CD4-positive, alpha-beta T cell treated with Interleukin-15 for 1 hour (primary cell): ENCODE data around the gene DEPDC4.
"Not testable (repeated sequence)": the region's sequence is repeated elsewhere in the genome, so short reads cannot be mapped to it uniquely, and the experiment has no call there.

ENCODE experiments used
- DNase-seq: peaks from one replicate; pipeline ENCODE4 v3.0.0-alpha.2; 2020

The DEPDC4 gene

DNA sequence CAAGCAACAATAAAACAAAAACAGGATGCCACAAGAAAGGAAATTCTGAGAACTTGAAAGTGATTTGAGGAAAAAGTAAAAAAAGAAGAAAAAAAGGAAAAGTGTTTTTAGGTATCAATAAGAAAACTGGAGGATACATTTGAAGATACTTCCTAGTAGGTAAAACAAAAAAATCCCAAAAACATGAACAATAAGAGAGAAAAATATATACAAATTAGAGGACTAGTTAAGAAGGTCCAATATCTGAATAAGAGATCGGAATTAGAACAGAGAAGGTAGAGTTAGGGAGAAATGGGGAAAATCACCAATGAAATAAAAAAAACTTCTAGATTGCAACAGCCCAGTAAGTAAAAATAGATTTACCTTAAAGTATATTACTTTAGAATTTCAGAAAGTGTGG lies 8.8 kb downstream of the DEPDC4 start:
- DNase-seq: no peak

DNA sequence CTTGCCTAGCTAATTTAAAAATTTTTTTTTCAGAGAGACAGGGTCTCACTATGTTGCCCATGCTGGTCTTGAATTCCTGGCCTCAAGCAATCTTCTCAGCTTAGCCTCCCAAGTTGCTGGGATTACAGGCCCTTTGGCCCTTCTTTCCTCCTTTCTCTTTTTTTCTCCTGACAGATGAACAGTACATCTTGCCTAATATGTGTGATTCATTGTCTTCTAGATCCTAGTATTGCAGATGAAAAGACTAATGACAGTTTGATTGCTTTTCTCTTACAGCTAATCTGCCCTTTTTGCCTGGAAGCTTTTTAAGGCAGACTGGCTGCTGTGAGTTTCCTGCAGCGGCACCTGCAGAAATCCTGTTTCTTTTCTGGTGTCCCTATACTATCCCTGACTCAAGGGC lies 12.0 kb downstream of the DEPDC4 start:
- DNase-seq: no peak

DNA sequence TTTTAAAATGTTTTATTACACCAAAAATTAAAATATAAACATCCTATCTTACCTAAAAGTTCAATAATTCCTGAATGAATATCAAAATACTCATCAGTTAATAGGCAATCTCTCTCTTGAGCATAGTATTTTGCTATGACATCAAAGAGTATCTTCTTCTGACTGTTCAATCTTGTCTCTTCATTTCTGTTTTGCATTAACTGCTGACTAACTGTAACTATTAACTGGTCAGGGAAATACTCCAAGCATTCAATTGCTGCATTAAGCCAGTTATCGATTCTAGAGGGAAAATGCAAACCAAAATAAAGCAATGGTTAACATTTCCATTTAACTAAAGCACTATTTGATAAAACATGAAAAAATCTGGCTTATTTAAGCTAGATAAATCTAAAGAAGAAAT lies 13.4 kb downstream of the DEPDC4 start:
- DNase-seq: no peak

DNA sequence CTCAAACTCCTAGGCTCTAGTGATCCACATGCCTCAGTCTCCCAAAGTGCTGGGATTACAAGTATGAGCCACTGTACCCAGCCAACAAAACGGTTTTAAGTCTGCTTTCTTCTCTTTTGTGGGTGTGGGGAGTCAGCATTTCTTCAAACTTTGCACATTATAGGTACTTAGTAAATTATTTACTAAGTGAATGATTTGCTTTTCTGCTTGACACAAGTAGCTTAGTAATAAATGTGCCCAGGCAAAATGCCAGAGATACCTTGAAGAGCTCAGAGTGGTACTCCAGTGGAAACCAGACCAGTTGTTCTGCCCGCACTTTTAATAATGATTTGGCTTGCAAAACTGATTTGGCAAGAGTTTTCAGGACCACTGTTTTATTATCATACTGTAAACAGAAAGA lies 15.0 kb downstream of the DEPDC4 start:
- DNase-seq: no peak

DNA sequence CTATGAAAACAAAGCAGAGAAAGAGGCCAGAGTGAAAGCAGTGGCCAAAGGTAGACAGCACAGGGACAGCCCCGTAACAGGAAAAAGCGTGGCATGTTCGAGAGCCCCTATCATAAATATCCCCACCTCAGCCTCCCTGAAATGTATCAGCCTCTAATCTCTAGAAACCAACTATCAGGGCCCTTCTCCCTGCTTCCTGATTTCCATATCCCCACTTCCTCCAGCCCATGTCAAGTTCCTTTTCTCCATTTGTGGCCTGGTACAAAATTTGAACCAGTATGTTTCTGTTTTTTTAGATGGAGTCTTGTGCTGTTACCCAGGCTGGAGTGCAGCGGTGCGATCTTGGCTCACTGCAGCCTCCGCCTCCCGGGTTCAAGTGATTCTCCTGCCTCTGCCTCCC lies 16.9 kb downstream of the DEPDC4 start:
- DNase-seq: no peak

DNA sequence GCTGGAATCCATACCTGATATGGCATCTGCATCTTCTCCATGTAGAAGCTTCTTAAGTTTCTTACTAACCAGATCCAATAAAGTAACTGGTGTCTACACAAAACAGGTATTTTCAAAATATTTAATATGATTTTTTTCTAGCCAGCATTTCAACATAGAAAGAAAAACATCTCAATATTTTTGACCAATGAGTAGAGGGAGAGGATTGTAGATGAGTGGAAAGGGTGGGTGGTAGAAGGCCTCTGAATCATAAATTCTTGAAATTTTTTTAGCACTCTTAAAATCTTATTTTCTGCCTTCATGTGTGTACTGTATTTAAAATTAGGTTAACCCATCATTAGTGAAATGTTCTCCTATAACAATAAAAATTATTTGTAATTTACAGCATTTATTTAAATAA lies 18.0 kb downstream of the DEPDC4 start:
- no peak for DNase-seq

DNA sequence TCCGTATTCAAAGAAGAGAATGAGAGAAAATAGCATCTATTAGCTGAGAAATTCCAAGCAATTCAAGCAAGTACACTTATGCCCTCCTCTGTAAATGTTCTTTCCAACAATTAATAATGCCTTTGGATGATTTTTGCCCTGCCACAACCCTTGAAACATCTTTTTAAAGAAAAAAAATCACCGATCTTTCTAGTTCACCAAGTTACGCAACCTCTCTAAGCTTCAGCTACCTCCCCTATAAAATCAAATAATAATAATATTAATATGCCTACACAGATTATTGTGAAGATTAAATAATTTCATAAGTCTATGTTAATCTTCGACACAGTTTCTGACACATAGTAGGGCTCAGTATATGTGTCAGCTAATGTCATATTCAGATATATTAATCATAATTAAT lies 19.1 kb downstream of the DEPDC4 start:
- DNase-seq: no peak

DNA sequence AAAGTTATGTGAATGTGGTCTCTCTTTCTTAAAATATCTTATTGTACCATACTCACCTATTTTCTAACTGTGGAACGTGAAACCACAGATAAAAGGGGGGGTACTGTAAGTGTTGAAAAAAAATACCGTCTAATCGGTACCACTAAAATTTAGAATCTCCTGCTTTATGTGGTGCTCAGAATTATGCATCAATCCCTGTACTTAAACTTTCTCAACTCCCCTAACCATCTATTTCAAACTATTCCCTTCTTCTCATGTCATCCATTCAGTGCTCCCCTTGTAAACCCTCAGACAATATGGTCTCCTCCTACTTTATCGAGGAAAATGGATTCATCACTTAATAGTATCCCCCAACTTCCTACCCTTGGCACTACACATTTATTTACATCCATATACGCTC lies 23.7 kb downstream of the DEPDC4 start:
- DNase-seq: no peak

DNA sequence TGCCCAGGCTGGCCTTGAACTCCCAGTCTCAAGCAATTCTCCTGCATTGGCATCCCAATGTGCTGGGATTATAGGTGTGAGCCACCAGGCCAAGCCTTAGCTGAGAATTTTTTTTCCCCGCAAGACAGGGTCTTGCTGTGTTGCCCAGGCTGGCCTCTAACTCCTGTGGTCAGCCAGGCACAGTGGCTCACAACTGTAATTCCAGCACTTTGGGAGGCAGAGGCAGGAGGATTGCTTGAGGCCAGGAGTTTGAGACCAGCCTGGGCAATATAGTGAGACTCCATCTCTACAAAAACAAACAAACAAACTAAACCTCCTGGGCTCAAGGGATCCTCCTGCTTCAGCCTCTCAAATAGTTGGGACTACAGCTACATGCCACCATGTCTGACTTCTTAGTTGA lies 27.3 kb downstream of the DEPDC4 start:
- no peak for DNase-seq

DNA sequence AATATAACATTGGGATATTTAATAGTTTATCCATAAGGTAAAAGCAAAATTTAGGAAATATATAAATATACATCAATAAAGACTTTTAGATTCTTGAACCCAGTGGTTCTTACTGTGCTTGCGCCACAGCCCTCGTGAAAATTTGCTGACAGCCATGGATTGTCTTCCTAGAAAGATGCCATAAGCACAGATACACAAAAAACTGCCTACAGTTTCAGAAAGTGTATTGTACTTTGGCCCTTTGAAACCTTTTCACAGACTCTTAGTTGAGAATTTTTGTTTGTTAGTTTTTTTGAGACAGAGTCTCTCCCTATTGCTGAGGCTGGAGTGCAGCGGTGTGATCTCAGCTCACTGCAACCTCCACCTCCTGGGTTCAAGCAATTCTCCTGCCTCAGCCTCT lies 28.1 kb downstream of the DEPDC4 start:
- no peak for DNase-seq

DNA sequence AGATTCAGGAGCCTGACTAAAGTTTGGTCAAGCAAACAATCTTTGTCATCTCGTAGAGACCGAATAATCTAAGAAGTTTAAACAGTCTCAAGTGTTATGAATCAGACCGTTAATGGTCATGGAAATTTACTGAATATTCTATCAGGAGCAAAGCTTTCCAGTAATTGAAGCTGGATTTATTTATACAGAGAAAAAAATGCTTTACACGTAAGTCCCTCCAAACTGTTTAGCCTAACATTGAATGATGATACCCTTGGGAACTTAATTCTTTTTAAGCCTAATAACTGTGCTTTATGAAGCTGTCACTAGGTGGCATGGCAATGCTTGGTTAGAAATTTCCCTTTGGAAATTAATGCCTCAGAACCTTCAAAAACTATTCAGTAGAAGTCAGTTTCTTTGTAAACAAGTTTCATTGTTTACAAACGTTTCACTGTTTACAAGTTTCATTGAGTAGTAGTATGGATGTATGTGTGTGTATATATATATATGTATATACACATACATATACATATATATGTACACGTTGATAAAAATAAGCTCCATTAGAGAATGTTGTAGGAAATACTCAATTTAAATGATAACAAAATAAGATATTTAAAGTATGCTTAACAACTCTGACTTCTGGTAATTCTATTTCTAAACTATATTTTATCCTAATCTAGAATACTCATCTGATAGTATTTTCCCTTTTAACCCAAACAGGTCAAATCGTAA lies 32.1 kb downstream of the DEPDC4 start:
- no peak for DNase-seq

DNA sequence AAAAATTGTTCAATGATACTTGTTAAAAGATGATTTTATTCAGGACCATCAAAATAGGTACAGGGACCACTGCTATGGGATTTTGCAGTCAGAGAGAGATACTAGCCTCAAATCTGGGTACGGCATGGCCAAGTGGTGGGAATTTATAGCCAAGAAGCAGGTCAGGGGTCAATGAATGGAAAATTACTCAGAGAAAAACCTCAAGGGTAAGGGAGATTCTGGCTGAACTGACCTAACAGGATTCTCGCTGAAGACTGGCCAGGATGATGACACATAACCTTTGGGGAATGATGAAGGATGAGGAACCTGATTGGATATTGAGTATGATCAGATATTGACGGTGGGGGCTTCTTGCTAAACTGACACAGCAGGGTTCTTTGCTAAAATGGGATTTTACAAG lies 32.7 kb downstream of the DEPDC4 start:
- DNase-seq: no peak

DNA sequence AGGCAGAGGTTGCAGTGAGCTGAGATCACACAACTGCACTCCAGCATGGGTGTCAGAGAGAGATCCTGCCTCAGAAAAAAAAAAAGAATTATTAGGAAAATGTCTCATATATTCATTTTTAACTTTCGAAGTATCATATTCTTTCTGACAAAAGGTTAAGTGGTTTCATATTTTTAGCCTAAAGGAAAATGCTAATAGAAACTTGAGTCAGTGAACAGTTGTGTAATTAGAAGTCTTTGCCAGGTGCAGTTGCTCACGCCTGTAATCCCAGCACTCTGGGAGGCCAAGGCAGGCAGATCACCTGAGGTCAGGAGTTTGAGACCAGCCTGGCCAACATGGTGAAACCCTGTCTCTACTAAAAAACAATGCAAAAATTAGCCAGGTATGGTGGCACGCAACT lies 35.0 kb downstream of the DEPDC4 start:
- not testable (repeated sequence) for DNase-seq

DNA sequence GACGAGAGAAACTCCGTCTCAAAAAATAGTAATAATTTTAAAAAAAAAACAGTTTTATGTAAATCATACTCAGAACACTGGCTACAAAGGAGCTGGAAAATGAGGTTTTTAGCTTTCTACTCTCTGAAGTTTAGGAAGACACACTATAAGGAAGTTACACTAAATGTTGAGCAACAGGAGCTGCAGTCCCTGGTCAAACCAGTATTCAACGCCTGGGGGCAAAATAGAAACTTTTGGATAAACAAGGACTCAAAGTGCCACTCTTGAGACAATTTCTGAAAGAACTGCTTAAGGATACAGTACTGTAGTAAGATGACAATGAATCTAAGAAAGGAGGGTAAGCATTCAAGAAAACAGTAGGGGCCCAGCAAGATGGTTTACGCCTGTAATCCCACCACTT lies 37.0 kb downstream of the DEPDC4 start:
- DNase-seq: no peak

DNA sequence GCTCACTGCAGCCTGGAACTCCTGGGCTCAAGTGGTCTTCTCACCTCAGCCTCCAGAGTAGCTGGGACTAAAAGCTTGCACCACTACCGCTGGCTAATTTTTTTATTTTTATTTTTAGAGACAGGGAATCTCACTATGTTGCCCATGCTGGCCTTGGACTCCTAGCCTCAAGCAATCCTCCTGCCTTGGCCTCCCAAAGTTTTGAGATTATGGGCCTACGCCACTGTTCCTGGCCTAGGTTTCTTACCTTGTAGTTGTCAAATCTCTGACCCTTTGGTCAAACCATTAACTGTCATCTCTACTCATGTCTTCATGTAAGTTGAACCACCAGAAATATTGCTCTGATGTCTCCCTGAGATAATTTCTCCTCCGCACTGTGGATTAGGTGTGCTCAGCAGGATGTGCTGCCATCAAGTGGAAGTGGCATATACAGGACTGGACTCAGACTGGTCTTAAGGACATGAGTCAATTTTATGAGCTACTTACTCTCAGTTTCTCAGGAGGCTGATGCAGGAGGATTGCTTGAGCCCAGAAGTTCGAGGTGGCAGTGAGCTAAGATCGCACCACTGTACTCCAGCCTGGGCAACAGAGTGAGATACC lies 37.7 kb downstream of the DEPDC4 start:
- DNase-seq: no peak

DNA sequence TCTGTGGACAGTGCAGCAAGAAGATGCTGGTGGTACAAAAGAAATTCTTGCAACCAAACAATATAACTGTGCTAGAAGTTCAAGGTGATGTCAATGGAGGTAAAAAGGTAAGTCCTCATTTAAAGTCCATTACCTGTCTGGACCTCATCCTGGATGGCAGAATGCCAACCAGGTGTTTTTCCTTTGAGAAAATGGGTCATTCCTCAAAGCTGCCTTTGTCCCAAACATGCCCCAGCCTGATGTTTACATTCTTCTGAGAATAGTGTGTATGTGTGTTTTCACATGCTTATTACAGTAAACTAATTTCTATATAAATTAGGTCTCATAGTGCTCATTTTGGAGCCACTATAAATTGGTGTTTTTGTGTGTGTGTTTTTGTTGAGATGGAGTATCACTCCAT lies 41.4 kb downstream of the DEPDC4 start:
- no peak for DNase-seq

DNA sequence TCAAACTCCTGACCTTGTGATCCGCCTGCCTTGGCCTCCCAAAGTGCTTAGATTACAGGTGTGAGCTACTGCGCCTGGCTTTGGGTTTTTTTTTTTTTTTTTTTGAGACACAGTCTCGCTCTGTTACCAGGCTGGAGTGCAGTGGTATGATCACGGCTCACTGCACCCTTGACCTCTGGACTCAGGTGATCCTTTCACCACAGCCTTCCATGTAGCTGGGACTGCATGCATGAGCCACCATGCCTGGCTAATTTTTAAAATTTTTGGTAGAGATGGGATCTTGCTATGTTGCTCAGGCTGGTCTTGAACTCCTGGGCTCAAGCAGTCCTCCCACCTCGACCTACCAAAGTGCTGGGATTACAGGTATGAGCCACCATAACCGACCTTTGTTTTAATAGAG lies 44.7 kb downstream of the DEPDC4 start:
- not testable (repeated sequence) for DNase-seq

DNA sequence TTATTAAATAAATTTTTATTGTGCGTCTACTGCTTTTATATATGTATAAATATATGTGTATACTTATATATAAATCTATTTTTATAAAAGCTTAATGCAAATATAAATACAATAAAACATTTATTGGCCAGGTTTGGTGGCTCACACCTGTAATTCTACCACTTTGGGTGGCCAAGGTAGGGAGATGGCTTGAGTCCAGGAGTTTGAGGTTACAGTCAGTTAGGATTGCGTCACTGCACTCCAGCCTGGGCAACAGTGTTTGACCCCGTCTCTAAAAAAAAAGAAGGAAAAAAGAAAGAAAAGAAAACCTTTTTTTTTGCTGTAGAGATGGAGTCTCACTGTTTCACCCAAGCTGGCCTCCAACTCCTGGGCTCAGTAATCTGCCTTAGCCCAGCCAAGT lies 45.4 kb downstream of the DEPDC4 start:
- DNase-seq: no peak

DNA sequence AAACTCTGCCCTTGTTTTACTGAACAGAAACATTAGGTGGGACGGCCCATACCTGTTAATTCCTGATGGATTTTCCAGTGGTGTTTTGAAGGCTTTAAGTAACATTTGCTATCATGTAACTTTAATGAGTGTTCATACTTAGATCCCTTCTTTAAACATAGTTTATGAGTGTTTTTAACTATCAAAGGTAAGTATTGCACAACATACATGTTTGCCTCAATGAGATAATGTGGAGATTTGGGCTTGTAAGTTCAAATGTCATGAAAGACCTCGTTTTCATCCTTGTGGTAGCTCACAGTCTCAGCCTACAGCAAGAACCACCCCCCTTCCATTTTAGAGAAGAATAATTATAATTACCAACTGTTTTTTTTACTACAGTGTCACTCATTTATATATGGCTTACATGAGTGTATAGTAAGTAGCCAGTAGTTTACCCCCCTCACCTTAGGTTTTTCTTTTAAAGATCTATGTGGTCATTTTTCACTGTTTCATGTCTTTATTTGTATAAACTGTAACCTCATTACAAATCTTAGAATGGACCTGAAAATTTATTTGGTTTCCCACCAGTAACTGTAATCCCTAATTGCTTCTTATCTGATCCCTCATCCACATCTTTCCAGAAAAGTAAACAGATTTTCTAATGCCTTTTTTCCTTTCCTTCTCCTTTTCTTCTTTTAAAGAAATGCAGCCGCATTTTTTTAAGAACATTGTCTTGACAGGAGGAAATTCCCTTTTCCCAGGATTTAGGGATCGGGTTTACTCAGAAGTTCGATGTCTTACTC lies 47.4 kb downstream of the DEPDC4 start:
- DNase-seq: no peak

DNA sequence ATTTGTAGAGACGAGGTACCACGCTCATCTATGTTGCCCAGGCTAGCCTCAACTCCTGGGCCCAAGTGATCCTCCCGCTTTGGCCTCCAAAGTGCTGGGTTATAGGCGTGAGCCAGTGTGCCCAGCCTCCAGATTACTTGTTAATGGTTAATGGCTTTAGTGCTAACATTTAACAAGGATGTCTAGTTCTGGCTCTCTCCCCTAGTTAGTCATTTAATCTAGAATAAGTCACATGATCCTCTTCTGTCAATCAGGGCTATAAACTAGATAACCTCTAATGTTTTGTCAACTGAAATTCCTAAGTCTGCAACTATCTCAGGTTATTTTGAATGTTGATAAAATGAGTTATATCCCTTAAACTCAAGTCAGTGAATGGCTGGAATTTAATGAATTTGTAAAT lies 50.5 kb downstream of the DEPDC4 start:
- no peak for DNase-seq

DNA sequence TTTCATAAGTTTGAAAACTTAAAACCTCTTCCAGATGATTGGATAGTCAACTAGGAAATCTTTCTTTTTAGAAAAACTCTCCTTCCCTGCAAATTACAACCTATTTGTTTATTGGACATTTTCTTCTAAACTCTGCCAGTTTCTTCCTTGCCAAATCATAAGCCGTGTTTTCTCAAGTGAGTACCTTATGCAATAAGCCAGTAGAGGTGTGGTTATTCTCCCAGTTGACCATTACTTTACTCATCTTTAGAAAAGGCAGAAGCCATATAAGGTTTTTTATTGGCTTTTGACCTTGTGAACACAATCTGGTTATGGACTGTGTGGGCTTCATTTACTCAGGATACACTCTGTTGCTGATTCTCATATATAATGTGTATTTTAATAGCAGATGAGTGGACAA lies 51.7 kb downstream of the DEPDC4 start:
- DNase-seq: no peak

DNA sequence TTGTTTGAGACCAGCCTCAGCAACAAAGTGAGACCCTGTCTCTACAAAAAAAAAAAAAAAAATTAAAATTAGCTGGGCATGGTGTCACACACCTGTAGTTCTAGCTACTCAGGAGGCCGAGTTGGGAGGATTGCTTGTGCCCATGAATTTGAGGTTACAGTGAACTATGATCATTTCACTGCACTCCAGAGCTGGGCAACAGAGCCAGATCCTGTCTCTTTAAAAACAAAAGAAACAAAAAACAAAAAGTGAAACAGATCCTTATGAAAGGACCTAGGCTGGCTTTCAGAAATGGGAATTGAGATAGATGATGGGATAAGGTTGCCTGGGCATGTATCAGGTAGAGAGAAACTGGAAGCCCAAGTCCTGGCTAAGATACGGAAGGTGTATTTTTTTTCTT lies 52.4 kb downstream of the DEPDC4 start:
- DNase-seq: no peak

DNA sequence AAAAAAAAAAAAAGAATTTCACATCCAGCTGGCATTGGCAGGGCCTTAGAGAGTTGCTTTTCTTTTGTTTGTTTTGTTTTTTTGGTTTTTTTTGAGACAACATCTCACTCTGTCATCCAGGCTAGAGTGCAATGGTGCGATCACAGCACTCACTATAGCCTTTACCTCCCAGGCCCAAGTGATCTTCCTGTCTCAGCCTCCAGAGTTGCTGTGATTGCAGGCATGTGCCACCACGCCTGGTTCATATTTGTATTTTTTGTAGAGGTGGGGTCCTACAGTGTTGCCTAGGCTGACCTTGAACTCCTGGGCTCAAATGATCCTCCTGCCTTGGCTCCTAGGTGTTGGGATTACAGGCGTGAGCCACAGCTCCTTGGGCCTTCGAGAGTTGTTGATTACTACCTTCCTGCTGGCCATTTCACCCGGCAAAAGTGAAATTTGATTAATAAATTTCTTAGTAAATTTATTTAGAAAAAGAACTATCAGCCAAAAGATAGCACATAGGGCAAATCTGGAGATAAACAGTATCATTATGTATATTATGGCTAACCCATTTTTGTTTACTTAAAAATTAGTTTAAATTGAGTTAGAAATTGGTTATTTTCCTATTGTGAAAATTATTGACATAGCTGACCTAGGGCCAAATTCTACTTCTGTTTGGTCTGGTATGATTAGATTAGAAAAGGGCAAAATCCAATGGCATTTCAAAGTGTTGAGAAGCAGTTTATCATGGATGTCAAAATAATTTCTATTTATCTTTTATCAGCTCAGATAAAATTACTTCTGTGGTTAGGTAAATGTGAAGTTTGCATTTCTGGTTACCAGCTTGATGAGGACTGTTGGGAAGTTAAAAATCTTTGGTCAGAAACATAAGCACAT lies 53.6 kb downstream of the DEPDC4 start:
- no peak for DNase-seq
